ENCODE data around the gene NFIC.
A peak's percentile ranks its signal among the peaks of the same experiment; 100 is the strongest.
"Not testable (repeated sequence)": the region's sequence is repeated elsewhere in the genome, so short reads cannot be mapped to it uniquely, and the experiment has no call there.

The NFIC gene

GRCh38 chr19:3338541-3339181, 27.7 kb upstream of the NFIC start:
- DNase-seq (ENCODE audit: low read depth): peak; percentile 23

- no peak for DNase-seq (ENCODE audit: low read depth)
These were observed 26.0 kb upstream of the NFIC start for GRCh38 chr19:3340340-3340739.

GRCh38 chr19:3342246-3342645, 24.1 kb upstream of the NFIC start:
- DNase-seq (ENCODE audit: low read depth): no peak

DNA sequence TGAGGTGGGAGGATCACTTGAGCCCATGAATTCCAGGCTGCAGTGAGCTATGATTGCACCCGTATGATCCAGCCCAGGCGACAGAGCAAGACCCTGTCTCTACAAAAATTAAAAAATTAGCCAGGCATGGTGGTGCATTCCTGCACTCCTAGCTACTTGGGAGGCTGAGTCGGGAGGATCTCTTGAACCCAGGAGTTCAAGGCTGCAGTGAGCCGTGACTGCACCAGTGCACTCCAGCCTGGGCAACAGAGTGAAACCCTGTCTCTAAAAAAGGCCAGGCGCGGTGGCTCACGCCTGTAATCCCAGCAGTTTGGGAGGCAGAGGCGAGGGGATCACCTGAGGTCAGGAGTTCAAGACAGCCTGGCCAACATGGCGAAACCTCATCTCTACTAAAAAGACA, 23.4 kb upstream of the NFIC start:
- not testable (repeated sequence) for DNase-seq (ENCODE audit: low read depth)

DNA sequence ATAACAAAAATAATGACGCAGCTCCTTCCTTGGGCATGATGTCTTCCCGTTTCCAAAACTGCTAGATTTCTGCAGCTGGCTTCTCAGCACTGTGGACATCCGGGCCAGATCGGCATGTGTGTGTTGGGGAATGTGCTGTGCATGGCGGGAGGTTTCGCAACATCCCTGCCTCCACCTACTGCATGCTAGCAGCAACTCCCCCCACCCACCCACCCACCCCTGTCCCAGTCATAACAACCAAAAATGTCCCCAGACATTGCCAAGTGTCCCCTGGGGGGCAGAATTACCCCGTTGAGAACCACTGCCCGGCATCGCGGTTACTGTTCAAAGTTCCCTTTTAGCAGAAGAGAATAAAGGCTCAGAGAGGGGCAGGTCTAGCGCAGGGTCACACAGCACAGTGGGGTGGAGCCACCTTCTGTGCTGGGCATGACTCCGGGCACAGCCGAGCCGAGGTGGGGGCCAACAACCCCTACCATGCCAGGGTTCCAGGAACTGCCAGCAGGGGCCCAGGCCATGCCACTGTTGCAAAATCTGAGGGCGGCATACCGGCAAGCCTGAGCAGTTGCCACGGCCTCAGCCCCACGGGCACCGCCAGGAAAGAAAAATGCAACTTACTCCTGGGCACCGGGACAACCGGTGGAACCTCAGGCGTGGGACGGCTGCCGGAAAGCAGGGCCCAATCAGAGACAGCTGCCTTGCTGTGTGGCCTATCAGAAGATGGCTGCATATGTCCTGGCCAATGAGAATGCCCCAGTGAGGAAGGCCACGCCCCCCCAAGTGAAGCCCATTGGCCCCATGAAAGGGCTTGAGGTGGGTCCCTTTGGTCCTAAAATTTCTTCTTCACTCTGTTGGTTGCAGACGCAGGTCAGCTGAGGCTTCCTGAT, 22.5 kb upstream of the NFIC start:
- no peak for DNase-seq (ENCODE audit: low read depth)

DNA sequence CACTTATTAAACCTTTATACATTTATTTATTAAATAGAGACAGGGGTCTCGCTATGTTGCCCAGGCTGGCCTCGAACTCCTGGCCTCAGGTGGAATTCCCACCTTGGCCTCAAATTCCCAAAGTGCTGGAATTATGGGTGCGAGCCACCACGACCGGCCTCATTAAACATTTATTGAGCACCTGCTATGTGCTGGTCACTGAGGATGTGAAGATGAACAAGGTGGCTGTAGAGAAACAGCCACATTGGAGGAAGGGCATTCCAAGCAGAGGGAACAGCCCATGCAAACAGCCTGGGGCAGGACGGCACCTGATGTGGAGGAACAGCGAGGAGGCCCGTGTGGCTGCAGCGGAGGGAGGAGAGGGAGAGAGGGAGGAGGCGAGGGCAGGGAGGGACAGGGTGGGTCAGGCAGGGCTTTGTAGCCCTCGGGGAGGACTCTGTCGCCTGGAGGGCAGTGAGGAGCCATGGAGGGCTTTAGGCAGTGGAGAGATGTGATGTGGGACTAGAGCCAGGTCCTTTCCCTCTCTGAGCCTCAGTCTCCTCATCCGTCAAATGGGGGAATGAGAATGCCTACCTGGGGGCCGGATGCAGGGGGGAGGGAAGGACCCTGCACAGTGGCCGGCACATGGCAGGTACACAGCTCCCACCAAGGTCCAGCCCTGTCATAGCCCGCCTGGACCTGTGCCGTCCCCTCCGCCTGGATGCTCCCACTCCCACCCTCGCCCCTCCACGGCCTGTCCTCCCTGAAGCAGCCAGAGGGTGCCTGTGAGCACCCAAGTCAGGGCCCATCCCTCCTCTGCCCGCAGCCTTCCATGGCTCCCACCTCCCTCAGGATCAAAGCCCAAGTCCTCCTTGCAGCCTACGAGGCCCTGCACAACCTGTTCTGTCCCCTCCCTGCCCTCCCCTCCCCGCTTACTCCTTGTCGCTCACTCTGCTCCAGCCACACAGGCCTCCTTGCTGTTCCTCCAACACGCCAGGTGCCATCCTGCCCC, 21.5 kb upstream of the NFIC start:
- DNase-seq (ENCODE audit: low read depth): no peak

- no peak for DNase-seq (ENCODE audit: low read depth)
These were observed 20.4 kb upstream of the NFIC start for GRCh38 chr19:3345850-3346460.

GRCh38 chr19:3346677-3347353, 19.6 kb upstream of the NFIC start:
- no peak for DNase-seq (ENCODE audit: low read depth)

DNA sequence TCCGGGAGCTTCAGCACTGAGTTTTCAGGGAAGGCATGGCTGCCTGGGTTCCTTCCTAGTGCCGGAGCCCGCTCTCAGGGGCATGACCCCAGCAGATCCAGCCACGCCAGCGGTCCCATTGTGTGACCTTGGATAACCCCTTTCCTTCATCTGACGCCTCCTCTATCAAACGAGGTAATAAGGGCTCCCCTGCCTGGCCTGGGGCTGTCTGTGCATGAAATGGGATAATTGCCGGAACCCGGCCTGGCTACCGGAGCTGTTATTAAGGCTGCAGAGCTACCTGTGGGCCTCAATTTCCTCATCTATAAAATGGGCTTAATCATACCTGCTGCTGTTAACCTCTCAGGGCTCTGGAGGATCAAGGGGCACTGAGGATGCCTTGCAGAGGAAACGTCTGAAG, 18.3 kb upstream of the NFIC start:
- no peak for DNase-seq (ENCODE audit: low read depth)

DNA sequence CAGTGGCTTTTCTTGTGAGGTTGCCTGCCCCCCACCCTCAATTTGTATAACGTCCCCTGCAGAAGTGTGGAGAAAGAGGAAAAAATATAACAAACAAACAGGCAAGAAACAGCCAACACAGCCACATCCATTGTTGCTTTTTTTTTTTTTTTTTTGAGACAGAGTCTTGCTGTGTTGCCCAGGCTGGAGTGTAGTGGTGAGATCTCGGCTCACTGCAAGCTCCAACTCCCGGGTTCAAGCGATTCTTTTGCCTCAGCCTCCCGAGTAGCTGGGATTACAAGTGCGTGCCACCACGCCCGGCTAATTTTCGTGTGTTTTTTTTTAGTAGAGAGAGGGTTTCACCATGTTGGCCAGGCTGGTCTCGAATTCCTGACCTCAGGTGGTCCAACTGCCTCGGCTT, 17.9 kb upstream of the NFIC start:
- DNase-seq (ENCODE audit: low read depth): not testable (repeated sequence)

GRCh38 chr19:3350014-3350663, 16.2 kb upstream of the NFIC start:
- no peak for DNase-seq (ENCODE audit: low read depth)

DNA sequence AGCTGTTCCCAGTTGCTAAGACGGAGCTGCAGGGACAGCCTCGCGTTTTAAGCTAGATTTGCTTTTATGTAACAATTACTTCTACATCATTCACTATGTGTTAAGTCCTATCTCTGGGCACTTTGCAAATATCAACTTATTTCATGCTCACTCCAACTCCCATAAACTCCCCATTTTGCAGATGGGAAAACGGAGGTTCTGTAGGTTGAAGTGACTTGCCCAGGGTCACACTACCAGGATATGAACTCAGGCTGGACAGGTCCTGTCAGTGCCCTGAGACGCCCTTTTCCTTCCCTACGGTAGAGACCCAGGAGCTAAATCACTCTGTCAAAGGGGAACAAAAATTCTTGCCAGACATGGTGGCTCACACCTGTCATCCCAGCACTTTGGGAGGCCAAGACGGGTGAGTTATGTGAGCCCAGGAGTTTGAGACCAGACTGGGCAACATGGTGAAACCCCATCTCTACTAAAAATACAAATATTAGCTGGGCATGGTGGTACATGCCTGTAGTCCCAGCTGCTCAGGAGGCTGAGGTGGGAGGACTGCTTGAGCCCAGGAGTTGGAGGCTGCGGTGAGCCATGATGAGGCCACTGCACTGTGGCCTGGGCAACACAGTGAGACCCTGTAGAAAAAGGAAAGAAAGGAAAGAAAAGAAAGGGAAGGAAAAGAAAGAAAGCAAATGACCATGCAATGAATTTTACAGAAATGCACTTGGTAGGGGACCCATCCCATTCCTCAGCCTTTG, 14.5 kb upstream of the NFIC start:
- no peak for DNase-seq (ENCODE audit: low read depth)

DNA sequence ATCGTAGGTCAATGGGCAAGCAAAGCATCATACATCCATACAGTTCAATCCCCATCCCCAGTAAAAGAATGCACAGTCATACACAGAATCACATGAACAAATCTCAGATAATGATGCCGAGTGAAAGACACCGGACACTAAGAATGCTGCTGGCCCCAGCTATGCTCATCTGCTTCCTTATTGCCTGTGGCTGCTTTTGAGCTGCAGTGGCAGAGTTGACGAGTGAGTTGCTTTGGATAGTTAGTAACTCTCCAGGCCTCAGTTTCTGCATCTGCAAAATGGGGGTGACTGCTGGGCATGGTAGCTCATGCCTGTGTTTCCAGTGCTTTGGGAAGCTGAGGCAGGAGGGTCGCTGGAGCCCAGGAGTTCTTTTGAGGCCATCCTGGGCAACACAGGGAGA, 12.9 kb upstream of the NFIC start:
- DNase-seq (ENCODE audit: low read depth): no peak

- DNase-seq (ENCODE audit: low read depth): no peak
These were observed 9.6 kb upstream of the NFIC start for GRCh38 chr19:3356805-3357204.

- DNase-seq (ENCODE audit: low read depth): no peak
These were observed 9.0 kb upstream of the NFIC start for GRCh38 chr19:3357271-3357991.

GRCh38 chr19:3357992-3358688, 8.2 kb upstream of the NFIC start:
- no peak for DNase-seq (ENCODE audit: low read depth)

GRCh38 chr19:3358689-3359014, 7.7 kb upstream of the NFIC start:
- no peak for DNase-seq (ENCODE audit: low read depth)

DNA sequence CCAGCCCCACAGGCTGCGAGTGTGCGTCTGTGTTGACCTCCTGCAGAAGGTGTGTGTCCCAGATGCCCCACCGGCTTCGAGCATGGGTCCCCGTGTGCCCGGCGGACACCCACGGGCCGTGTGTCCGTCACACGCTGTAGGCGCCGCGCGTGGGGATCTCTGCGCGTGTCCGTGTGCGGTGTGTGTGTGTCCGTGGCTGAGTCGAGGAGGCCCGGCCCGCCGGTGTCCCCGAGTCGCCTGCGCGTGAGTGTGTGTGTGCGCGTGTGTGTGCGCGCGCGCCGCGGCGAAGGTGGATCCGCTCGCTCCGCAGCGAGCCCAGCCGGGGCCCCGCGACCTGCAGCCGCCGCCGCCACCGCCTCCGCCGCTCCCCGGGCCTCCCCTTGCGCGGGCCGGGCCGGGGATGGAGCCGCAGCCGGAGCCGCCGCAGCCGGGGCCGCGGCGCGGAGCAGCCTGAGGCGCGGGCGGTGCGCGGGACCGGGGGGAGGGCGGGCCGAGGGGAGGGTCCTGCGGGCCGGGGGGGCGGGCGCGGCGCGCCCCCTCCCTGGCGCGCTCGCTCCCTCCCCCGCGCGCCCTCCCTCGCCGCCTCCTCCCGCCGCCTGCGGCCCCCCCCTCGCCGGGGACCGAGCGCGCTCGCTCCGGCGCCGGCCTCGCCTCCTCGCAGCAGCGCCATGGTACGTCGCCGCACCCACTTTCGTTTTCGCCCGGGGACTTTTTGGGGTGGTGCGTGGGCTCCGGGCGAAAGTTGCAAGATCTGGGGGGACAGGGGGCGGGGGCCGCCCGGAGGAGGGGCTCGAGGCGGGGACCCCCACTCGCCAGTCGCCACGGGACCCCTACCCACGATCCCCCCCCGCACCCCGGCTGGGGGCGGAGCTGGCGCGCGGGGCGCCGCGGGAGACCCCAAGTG, 7.1 kb upstream of the NFIC start:
- DNase-seq (ENCODE audit: low read depth): peak; percentile 64

Data from activated T-helper 9 cell treated with anti-CD3 and anti-CD28 coated beads, Interleukin-2, amount 50 U/mL, for 16 hours (primary cell).